ENCODE data around the gene NUP210. TPM values are rescaled to one million over a fixed set of nuclear protein-coding genes. Genes with fewer than 3 reads are reported as not detected.

Gene NUP210
- total and polyA plus RNA-seq, 2 of the 13 experiments (the other 11 are each of a cell fraction or from before 2014, with no cell fraction given): 31.6 to 35.2 TPM

DNA sequence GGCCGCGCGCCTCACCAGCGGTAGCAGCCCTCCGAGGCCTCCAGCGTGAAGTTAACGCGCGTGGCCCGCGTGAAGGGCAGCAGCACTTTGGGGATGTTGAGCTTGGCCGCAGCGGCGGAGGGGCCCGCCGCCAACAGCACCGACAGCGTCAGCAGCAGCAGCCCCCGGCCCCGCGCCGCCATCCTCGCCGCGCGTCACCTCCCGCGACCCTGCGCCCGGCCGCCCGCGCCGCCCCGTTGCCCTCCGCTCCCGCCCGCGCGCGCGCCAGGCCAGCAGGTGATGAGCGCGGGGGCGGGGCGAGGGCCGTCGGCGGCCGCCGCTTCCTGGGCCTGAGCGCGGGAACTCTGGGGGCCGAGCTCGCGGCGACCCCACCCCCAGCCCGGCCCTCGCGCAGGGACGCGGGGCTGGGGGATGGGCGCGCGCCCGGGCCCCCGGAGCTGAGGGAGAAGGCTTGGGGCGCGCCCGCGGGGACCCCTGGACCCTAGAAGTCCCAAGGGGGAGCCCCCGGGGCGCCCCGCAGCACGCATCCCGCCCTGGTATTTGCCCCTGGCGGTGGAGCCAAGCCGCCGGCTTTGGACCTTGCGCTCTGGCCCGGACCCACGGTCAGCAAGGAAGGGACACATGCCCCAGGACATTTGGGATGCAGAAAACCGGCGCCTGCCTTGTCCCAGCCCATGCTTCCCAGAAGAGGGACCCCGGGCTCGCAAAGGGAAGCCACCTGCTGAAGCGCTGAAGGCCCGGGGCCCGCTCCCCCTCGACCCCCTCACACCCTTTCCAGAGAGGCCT is at the start of gene NUP210 (continued):
- TF ChIP-seq, protein P1, sequence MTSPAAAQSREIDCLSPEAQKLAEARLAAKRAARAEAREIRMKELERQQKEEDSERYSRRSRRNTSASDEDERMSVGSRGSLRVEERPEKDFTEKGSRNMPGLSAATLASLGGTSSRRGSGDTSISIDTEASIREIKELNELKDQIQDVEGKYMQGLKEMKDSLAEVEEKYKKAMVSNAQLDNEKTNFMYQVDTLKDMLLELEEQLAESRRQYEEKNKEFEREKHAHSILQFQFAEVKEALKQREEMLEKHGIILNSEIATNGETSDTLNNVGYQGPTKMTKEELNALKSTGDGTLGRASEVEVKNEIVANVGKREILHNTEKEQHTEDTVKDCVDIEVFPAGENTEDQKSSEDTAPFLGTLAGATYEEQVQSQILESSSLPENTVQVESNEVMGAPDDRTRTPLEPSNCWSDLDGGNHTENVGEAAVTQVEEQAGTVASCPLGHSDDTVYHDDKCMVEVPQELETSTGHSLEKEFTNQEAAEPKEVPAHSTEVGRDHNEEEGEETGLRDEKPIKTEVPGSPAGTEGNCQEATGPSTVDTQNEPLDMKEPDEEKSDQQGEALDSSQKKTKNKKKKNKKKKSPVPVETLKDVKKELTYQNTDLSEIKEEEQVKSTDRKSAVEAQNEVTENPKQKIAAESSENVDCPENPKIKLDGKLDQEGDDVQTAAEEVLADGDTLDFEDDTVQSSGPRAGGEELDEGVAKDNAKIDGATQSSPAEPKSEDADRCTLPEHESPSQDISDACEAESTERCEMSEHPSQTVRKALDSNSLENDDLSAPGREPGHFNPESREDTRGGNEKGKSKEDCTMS (CRISPR knock-in tag; conservative IDR thresholded peaks at IDR 0.05): no peak
- TF ChIP-seq, protein P2, sequence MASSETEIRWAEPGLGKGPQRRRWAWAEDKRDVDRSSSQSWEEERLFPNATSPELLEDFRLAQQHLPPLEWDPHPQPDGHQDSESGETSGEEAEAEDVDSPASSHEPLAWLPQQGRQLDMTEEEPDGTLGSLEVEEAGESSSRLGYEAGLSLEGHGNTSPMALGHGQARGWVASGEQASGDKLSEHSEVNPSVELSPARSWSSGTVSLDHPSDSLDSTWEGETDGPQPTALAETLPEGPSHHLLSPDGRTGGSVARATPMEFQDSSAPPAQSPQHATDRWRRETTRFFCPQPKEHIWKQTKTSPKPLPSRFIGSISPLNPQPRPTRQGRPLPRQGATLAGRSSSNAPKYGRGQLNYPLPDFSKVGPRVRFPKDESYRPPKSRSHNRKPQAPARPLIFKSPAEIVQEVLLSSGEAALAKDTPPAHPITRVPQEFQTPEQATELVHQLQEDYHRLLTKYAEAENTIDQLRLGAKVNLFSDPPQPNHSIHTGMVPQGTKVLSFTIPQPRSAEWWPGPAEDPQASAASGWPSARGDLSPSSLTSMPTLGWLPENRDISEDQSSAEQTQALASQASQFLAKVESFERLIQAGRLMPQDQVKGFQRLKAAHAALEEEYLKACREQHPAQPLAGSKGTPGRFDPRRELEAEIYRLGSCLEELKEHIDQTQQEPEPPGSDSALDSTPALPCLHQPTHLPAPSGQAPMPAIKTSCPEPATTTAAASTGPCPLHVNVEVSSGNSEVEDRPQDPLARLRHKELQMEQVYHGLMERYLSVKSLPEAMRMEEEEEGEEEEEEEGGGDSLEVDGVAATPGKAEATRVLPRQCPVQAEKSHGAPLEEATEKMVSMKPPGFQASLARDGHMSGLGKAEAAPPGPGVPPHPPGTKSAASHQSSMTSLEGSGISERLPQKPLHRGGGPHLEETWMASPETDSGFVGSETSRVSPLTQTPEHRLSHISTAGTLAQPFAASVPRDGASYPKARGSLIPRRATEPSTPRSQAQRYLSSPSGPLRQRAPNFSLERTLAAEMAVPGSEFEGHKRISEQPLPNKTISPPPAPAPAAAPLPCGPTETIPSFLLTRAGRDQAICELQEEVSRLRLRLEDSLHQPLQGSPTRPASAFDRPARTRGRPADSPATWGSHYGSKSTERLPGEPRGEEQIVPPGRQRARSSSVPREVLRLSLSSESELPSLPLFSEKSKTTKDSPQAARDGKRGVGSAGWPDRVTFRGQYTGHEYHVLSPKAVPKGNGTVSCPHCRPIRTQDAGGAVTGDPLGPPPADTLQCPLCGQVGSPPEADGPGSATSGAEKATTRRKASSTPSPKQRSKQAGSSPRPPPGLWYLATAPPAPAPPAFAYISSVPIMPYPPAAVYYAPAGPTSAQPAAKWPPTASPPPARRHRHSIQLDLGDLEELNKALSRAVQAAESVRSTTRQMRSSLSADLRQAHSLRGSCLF (CRISPR knock-in tag; IDR thresholded peaks at IDR 0.05; ENCODE audit: borderline replicate concordance): no peak
- TF ChIP-seq ZNF296 (CRISPR knock-in tag; conservative IDR thresholded peaks at IDR 0.05) (no peak; the same call in 1 of the 2 replicates), PHF20 (CRISPR knock-in tag; IDR thresholded peaks at IDR 0.05) (no peak), POLR2AphosphoS2 (IDR thresholded peaks at IDR 0.05; ENCODE audit: low read depth, low read length) (no peak), ATRX (CRISPR knock-in tag; IDR thresholded peaks at IDR 0.05; ENCODE audit: borderline replicate concordance) (no peak), ZNF713 (CRISPR knock-in tag; IDR thresholded peaks at IDR 0.05) (0 out of 2 replicates have a peak, but pooled peaks have one; percentile 50), ZNF510 (CRISPR knock-in tag; IDR thresholded peaks at IDR 0.05; ENCODE audit: low read depth) (no peak), ZKSCAN8 (CRISPR knock-in tag; IDR thresholded peaks at IDR 0.05; ENCODE audit: borderline replicate concordance) (no peak), CBFB (CRISPR knock-in tag; IDR thresholded peaks at IDR 0.05) (0 out of 2 replicates have a peak, but pooled peaks have one; percentile 5)
- TF ChIP-seq, protein P3, sequence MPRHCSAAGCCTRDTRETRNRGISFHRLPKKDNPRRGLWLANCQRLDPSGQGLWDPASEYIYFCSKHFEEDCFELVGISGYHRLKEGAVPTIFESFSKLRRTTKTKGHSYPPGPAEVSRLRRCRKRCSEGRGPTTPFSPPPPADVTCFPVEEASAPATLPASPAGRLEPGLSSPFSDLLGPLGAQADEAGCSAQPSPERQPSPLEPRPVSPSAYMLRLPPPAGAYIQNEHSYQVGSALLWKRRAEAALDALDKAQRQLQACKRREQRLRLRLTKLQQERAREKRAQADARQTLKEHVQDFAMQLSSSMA (CRISPR knock-in tag; IDR thresholded peaks at IDR 0.05): no peak
- TF ChIP-seq, protein P4, sequence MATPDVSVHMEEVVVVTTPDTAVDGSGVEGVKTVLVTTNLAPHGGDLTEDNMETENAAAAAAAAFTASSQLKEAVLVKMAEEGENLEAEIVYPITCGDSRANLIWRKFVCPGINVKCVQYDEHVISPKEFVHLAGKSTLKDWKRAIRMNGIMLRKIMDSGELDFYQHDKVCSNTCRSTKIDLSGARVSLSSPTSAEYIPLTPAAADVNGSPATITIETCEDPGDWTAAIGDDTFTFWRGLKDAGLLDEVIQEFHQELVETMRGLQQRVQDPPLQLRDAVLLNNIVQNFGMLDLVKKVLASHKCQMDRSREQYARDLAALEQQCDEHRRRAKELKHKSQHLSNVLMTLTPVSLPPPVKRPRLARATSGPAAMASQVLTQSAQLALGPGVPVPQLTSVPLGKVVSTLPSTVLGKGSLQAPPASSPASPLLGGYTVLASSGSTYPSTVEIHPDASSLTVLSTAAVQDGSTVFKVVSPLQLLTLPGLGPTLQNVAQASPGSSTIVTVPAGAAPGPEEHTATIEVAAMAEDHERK (CRISPR knock-in tag; IDR thresholded peaks at IDR 0.05; ENCODE audit: low read depth): no peak
- TF ChIP-seq, protein P5, sequence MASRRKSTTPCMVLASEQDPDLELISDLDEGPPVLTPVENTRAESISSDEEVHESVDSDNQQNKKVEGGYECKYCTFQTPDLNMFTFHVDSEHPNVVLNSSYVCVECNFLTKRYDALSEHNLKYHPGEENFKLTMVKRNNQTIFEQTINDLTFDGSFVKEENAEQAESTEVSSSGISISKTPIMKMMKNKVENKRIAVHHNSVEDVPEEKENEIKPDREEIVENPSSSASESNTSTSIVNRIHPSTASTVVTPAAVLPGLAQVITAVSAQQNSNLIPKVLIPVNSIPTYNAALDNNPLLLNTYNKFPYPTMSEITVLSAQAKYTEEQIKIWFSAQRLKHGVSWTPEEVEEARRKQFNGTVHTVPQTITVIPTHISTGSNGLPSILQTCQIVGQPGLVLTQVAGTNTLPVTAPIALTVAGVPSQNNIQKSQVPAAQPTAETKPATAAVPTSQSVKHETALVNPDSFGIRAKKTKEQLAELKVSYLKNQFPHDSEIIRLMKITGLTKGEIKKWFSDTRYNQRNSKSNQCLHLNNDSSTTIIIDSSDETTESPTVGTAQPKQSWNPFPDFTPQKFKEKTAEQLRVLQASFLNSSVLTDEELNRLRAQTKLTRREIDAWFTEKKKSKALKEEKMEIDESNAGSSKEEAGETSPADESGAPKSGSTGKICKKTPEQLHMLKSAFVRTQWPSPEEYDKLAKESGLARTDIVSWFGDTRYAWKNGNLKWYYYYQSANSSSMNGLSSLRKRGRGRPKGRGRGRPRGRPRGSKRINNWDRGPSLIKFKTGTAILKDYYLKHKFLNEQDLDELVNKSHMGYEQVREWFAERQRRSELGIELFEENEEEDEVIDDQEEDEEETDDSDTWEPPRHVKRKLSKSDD (CRISPR knock-in tag; IDR thresholded peaks at IDR 0.05; ENCODE audit: low read depth): no peak
- TF ChIP-seq, protein P6, sequence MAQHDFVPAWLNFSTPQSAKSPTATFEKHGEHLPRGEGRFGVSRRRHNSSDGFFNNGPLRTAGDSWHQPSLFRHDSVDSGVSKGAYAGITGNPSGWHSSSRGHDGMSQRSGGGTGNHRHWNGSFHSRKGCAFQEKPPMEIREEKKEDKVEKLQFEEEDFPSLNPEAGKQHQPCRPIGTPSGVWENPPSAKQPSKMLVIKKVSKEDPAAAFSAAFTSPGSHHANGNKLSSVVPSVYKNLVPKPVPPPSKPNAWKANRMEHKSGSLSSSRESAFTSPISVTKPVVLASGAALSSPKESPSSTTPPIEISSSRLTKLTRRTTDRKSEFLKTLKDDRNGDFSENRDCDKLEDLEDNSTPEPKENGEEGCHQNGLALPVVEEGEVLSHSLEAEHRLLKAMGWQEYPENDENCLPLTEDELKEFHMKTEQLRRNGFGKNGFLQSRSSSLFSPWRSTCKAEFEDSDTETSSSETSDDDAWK (CRISPR knock-in tag; IDR thresholded peaks at IDR 0.05): no peak

Data from HepG2 (cell line).